ENCODE measurements around the gene FRMD4A. TPM values are rescaled to one million over a fixed set of nuclear protein-coding genes. Genes with fewer than 3 reads are reported as not detected.
"Not testable (repeated sequence)": the region's sequence is repeated elsewhere in the genome, so short reads cannot be mapped to it uniquely, and the experiment has no call there.

The FRMD4A gene
- total and polyA plus RNA-seq, 7 donors, result 2.9 to 9.1 (median 6.2) TPM

- no peaks in the 10 kb centered on the region for H3K4me1 ChIP-seq
- TF ChIP-seq, protein P1, sequence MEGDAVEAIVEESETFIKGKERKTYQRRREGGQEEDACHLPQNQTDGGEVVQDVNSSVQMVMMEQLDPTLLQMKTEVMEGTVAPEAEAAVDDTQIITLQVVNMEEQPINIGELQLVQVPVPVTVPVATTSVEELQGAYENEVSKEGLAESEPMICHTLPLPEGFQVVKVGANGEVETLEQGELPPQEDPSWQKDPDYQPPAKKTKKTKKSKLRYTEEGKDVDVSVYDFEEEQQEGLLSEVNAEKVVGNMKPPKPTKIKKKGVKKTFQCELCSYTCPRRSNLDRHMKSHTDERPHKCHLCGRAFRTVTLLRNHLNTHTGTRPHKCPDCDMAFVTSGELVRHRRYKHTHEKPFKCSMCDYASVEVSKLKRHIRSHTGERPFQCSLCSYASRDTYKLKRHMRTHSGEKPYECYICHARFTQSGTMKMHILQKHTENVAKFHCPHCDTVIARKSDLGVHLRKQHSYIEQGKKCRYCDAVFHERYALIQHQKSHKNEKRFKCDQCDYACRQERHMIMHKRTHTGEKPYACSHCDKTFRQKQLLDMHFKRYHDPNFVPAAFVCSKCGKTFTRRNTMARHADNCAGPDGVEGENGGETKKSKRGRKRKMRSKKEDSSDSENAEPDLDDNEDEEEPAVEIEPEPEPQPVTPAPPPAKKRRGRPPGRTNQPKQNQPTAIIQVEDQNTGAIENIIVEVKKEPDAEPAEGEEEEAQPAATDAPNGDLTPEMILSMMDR (IDR thresholded peaks at IDR 0.05), result no peak
- no peak overlapping the region for H3K27ac ChIP-seq
- no peak overlapping the region for H3K4me3 ChIP-seq
- ATAC-seq (no peak), DNase-seq (no peak)
- WGBS, 3 donors, result 44 to 49% (median 46%) methylated on average over 11 of the region's 11 CpGs
- H3K36me3 ChIP-seq (ENCODE audit: insufficient read depth in 1 of 2, low read depth in 1 of 2), result no peaks in the 10 kb centered on the region
- no peaks in the 10 kb centered on the region for H3K9me3 ChIP-seq
- H3K27me3 ChIP-seq (ENCODE audit: insufficient read depth in 3 of 3, low read length in 2 of 3), result peaks cover 0 to 2% (median 0%) of the 10 kb centered on the region in 3 donors
- intact Hi-C loops (cut with DNase I), result no loop called here
These were observed 95.0 kb downstream of the FRMD4A start for GRCh38 chr10:14235566-14236195.

DNA sequence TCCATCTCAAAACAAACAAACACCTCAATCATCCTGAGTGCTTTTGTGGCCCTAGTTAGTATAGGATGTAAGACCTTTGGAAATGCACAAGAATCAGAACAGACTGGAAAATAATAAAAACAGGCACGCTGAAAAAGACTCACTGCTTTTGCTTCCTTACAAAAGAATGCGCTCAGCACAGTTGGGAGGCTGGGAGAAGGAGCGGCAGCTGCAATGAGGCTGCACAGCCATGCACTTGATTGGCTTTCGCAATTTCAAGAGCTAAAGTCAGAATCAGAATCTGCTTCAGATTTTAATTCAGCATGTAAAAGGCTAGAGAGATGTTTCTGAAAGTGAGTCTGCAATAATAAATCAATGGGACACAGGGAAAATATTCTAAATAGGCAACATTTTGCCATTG is 97.2 kb downstream of the FRMD4A start:
- Histone ChIP-seq H3K27me3 (ENCODE audit: insufficient read depth in 3 of 3, low read length in 2 of 3) (peaks cover 0 to 4% (median 0%) of the 10 kb centered on the region in 3 donors), H3K27ac (no peak overlapping the region), H3K9me3 (no peaks in the 10 kb centered on the region), H3K36me3 (ENCODE audit: insufficient read depth in 1 of 2, low read depth in 1 of 2) (no peaks in the 10 kb centered on the region), H3K4me3 (no peak overlapping the region), H3K4me1 (no peaks in the 10 kb centered on the region)
- no peak for DNase-seq
- TF ChIP-seq, protein P1 (IDR thresholded peaks at IDR 0.05), result no peak
- intact Hi-C loops (cut with DNase I), result no loop called here
- WGBS, 3 donors, result 29 to 45% (median 30%) methylated on average over 4 of the region's 4 CpGs
- ATAC-seq, result no peak

- H3K9me3 ChIP-seq; H3K27ac ChIP-seq; intact Hi-C loops (cut with DNase I); H3K36me3 ChIP-seq (ENCODE audit: insufficient read depth in 1 of 2, low read depth in 1 of 2); H3K27me3 ChIP-seq (ENCODE audit: insufficient read depth in 3 of 3, low read length in 2 of 3); DNase-seq; H3K4me3 ChIP-seq; ATAC-seq; H3K4me1 ChIP-seq: not testable (repeated sequence)
- 42 to 57% (median 42%) methylated on average over 3 of the region's 3 CpGs for WGBS, 3 donors
These were observed 101.9 kb downstream of the FRMD4A start for GRCh38 chr10:14228798-14229197.

GRCh38 chr10:14225379-14225778 is 105.3 kb downstream of the FRMD4A start:
- 9 to 18% (median 16%) methylated on average over 4 of the region's 4 CpGs for WGBS, 3 donors
- TF ChIP-seq, protein P1 (IDR thresholded peaks at IDR 0.05), result no peak

DNA sequence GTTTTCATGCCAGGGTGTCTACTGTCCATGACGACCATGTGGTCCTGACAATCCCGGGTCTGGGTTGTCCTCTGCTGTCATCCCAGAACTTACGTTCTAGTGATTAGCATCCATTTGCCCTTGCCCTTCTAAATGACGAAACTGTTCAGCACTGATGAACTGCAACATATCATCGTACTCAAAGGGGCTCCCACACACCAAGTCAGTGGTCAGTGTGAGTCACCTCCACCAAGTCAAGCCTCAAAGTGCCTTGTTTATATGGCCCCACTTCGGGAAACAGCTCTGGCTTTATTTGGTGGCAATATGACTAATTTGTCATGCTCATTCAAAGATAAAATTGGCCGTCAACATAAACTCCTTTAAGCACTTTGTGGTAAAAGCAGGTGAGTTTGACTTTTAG is 110.7 kb downstream of the FRMD4A start:
- WGBS, 3 donors, result 70 to 79% (median 73%) methylated on average over 7 of the region's 7 CpGs
- no peak overlapping the region for H3K27ac ChIP-seq
- DNase-seq (no peak), ATAC-seq (no peak)
- intact Hi-C loops (cut with DNase I), result no loop called here
- no peaks in the 10 kb centered on the region for H3K27me3 ChIP-seq (ENCODE audit: insufficient read depth in 3 of 3, low read length in 2 of 3)
- no peaks in the 10 kb centered on the region for H3K36me3 ChIP-seq (ENCODE audit: insufficient read depth in 1 of 2, low read depth in 1 of 2)
- no peaks in the 10 kb centered on the region for H3K9me3 ChIP-seq
- no peak overlapping the region for H3K4me3 ChIP-seq
- TF ChIP-seq, protein P1 (IDR thresholded peaks at IDR 0.05), result no peak
- H3K4me1 ChIP-seq, result no peaks in the 10 kb centered on the region

More at GRCh38 chr10:14225379-14225778, 105.3 kb downstream of the FRMD4A start:
- Histone ChIP-seq H3K4me1 (no peaks in the 10 kb centered on the region), H3K9me3 (no peaks in the 10 kb centered on the region), H3K27me3 (ENCODE audit: insufficient read depth in 3 of 3, low read length in 2 of 3) (no peaks in the 10 kb centered on the region), H3K27ac (no peak overlapping the region), H3K36me3 (ENCODE audit: insufficient read depth in 1 of 2, low read depth in 1 of 2) (no peaks in the 10 kb centered on the region), H3K4me3 (no peak overlapping the region)
- ATAC-seq (no peak), DNase-seq (no peak)
- intact Hi-C loops (cut with DNase I), result no loop called here

Measured in psoas muscle (tissue), 8 donors.